ENCODE measurements around the gene ALDOC.

Gene ALDOC

GRCh38 chr17:28563475-28563874 is 13.2 kb downstream of the ALDOC start:
- Histone ChIP-seq H3K4me1 (ENCODE audit: control insufficient read depth, low read length) (peaks cover 19% of the 10 kb centered on the region), H3K4me2 (ENCODE audit: low read length) (no peak overlapping the region), H4K20me1 (ENCODE audit: control insufficient read depth, insufficient read depth, low read depth, low read length) (peaks cover 8% of the 10 kb centered on the region), H3K36me3 (ENCODE audit: control insufficient read depth, low read length) (peaks cover 33% of the 10 kb centered on the region), H3K79me2 (ENCODE audit: control insufficient read depth, low read length) (peaks cover 24% of the 10 kb centered on the region), H3K9me3 (ENCODE audit: control insufficient read depth, insufficient read depth, low read length) (no peaks in the 10 kb centered on the region), H3F3A (ENCODE audit: control insufficient read depth, insufficient read depth) (peaks cover 12% of the 10 kb centered on the region), H3K9me2 (replicated peaks; ENCODE audit: control insufficient read depth, low read length) (no peaks in the 10 kb centered on the region), H3K27ac (ENCODE audit: low read depth, low read length) (no peak overlapping the region), H3K27me3 (ENCODE audit: control insufficient read depth, low read length) (no peaks in the 10 kb centered on the region), H3K4me3 (ENCODE audit: low read length) (no peak overlapping the region)
- TF ChIP-seq EZH2phosphoT487 (IDR thresholded peaks at IDR 0.05; ENCODE audit: borderline replicate concordance, low read length) (no peak), CTCF (IDR thresholded peaks at IDR 0.05; ENCODE audit: low read depth, low read length, poor library complexity, severe bottlenecking) (no peak)

- Histone ChIP-seq H3K9me2 (replicated peaks; ENCODE audit: control insufficient read depth, low read length) (no peaks in the 10 kb centered on the region), H3K4me3 (ENCODE audit: low read length) (no peak overlapping the region), H3K27ac (ENCODE audit: low read depth, low read length) (no peak overlapping the region), H3K9me3 (ENCODE audit: control insufficient read depth, insufficient read depth, low read length) (no peaks in the 10 kb centered on the region), H3K79me2 (ENCODE audit: control insufficient read depth, low read length) (peaks cover 6% of the 10 kb centered on the region; the same call in 1 of the 2 replicates), H3K36me3 (ENCODE audit: control insufficient read depth, low read length) (peaks cover 47% of the 10 kb centered on the region), H3K4me2 (ENCODE audit: low read length) (no peak overlapping the region), H4K20me1 (ENCODE audit: control insufficient read depth, insufficient read depth, low read depth, low read length) (no peaks in the 10 kb centered on the region), H3K4me1 (ENCODE audit: control insufficient read depth, low read length) (peaks cover 24% of the 10 kb centered on the region), H3F3A (ENCODE audit: control insufficient read depth, insufficient read depth) (no peaks in the 10 kb centered on the region), H3K27me3 (ENCODE audit: control insufficient read depth, low read length) (no peaks in the 10 kb centered on the region)
- TF ChIP-seq CTCF (IDR thresholded peaks at IDR 0.05; ENCODE audit: low read depth, low read length, poor library complexity, severe bottlenecking) (no peak), EZH2phosphoT487 (IDR thresholded peaks at IDR 0.05; ENCODE audit: borderline replicate concordance, low read length) (no peak)
Measured at GRCh38 chr17:28555022-28555421, 21.7 kb downstream of the ALDOC start.

GRCh38 chr17:28554565-28554964 is 22.1 kb downstream of the ALDOC start:
- H3K9me2 ChIP-seq (replicated peaks; ENCODE audit: control insufficient read depth, low read length) = no peaks in the 10 kb centered on the region
- H3K4me2 ChIP-seq (ENCODE audit: low read length) = no peak overlapping the region
- no peaks in the 10 kb centered on the region for H4K20me1 ChIP-seq (ENCODE audit: control insufficient read depth, insufficient read depth, low read depth, low read length)
- H3K4me3 ChIP-seq (ENCODE audit: low read length) = no peak overlapping the region
- H3F3A ChIP-seq (ENCODE audit: control insufficient read depth, insufficient read depth) = no peaks in the 10 kb centered on the region
- peaks cover 44% of the 10 kb centered on the region for H3K36me3 ChIP-seq (ENCODE audit: control insufficient read depth, low read length)
- H3K4me1 ChIP-seq (ENCODE audit: control insufficient read depth, low read length) = peaks cover 29% of the 10 kb centered on the region
- no peak overlapping the region for H3K27ac ChIP-seq (ENCODE audit: low read depth, low read length)
- H3K79me2 ChIP-seq (ENCODE audit: control insufficient read depth, low read length) = peaks cover 6% of the 10 kb centered on the region; the same call in 1 of the 2 replicates
- no peak for TF ChIP-seq EZH2phosphoT487 (IDR thresholded peaks at IDR 0.05; ENCODE audit: borderline replicate concordance, low read length)
- TF ChIP-seq CTCF (IDR thresholded peaks at IDR 0.05; ENCODE audit: low read depth, low read length, poor library complexity, severe bottlenecking) = peak; percentile 34
- H3K9me3 ChIP-seq (ENCODE audit: control insufficient read depth, insufficient read depth, low read length) = no peaks in the 10 kb centered on the region
- no peaks in the 10 kb centered on the region for H3K27me3 ChIP-seq (ENCODE audit: control insufficient read depth, low read length)
